ENCODE data around the gene SCG5. TPM values are rescaled to one million over a fixed set of nuclear protein-coding genes. Genes with fewer than 3 reads are reported as not detected.

SCG5 gene
- total and polyA plus RNA-seq, 2 of the 13 experiments (the other 11 are each of a cell fraction or from before 2014, with no cell fraction given), result 2.3 to 3.5 TPM

DNA sequence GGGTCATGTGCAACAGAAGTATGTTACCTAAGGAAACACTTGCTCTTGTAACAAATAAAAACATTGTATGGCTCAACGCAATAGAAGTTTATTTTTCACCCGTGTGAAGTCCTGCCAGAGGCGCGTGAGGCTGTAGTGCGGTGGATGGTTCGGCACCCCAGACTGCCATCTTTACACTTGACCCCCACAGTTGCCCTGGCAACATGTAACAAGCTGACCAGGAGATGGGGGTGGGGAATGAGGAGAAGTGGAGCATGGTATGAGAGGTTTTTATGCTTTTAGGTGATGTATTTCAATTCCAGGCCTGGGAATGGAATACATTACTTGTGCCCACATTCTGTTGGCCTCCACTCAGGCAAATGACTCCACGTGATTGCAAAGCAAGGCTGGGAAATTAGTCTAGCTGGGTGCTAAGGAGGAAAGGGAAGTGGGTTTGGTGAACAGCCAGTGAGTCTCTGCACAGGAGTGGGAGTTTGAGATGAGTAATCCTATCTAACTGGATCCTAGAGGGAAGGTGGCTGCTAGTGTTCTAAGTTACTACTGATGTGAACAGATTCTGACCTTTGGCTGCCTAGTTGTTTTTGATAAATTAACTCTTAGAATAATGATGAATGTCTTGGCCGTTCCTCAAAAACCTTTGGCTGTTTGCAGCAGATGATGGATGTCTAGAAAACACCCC lies 42.5 kb downstream of the SCG5 start:
- H3K79me2 ChIP-seq (ENCODE audit: insufficient read depth, low read length), result no peaks in the 10 kb centered on the region
- ATAC-seq (no peak), FAIRE-seq (no peak), DNase-seq (ENCODE audit: low spot score) (no peak)
- WGBS (ENCODE audit: low lambda C conversion rate), result 87% methylated on average over 8 of the region's 8 CpGs
- TF ChIP-seq ZNF780A (CRISPR knock-in tag; IDR thresholded peaks at IDR 0.05), result no peak
- no peak for TF ChIP-seq ZNF784 (CRISPR knock-in tag; IDR thresholded peaks at IDR 0.05; ENCODE audit: borderline replicate concordance)
- TF ChIP-seq PAX8 (CRISPR knock-in tag; IDR thresholded peaks at IDR 0.05; ENCODE audit: borderline replicate concordance), result no peak
- TF ChIP-seq RBAK (CRISPR knock-in tag; IDR thresholded peaks at IDR 0.05), result no peak
- no peak for TF ChIP-seq CCAR2 (optimal IDR thresholded peaks at IDR 0.05; ENCODE audit: low read depth, low read length)
- no peak for TF ChIP-seq HNF4A (CRISPR knock-in tag; IDR thresholded peaks at IDR 0.05)
- TF ChIP-seq JUN (CRISPR knock-in tag; IDR thresholded peaks at IDR 0.05), result no peak
- TF ChIP-seq ZNF530 (CRISPR knock-in tag; IDR thresholded peaks at IDR 0.05; ENCODE audit: low read depth), result no peak
- TF ChIP-seq ZXDC (CRISPR knock-in tag; IDR thresholded peaks at IDR 0.05), result no peak
- no peak for TF ChIP-seq RBFOX2 (IDR thresholded peaks at IDR 0.05; ENCODE audit: low read depth, low read length)
- no peak for TF ChIP-seq NCOA1 (CRISPR knock-in tag; IDR thresholded peaks at IDR 0.05)
- no peak for TF ChIP-seq ETV5 (CRISPR knock-in tag; IDR thresholded peaks at IDR 0.05; ENCODE audit: borderline replicate concordance)
- POLR2A ChIA-PET, result no interaction called here
- H3K4me1 ChIP-seq (ENCODE audit: insufficient read depth, low read length), result peaks cover 28% of the 10 kb centered on the region
- no peak overlapping the region for H2AFZ ChIP-seq (ENCODE audit: low read length)
- BruUV-seq (replicated peaks), result no TSS peak
- H3K9ac ChIP-seq (ENCODE audit: insufficient read depth, low read depth, low read length), result no peak overlapping the region
- H4K20me1 ChIP-seq (ENCODE audit: insufficient read depth, low read length), result no peaks in the 10 kb centered on the region
- in situ Hi-C loops (cut with HindIII; ENCODE audit: extremely low pct_ligation_motif_present, low pct_unique_long_range_greater_than_20kb) (no loop called here), intact Hi-C loops (cut with micrococcal nuclease; ENCODE audit: unreplicated experiment) (no loop called here)
- H3K4me3 ChIP-seq (replicated peaks in 1 of 3; ENCODE audit: insufficient read depth in 1 of 3, low read depth in 2 of 3, low read length in 3 of 3), result no peak overlapping the region
- H3K27ac ChIP-seq (ENCODE audit: extremely low read length, insufficient read depth, low read length), result no peak overlapping the region
- CTCF ChIA-PET (ENCODE audit: low intra/inter-chr PET ratio, low total read pairs), result no interaction called here
- H3K27me3 ChIP-seq (ENCODE audit: control insufficient read depth in 1 of 2, insufficient read depth in 2 of 2, low read length in 2 of 2), result no peaks in the 10 kb centered on the region
- H3K4me2 ChIP-seq (ENCODE audit: low read depth, low read length), result no peak overlapping the region
- H3K9me3 ChIP-seq (ENCODE audit: low read length), result no peaks in the 10 kb centered on the region
- no peaks in the 10 kb centered on the region for H3K36me3 ChIP-seq (replicated peaks in 1 of 2; ENCODE audit: control insufficient read depth in 1 of 2, insufficient read depth in 2 of 2, low read length in 2 of 2)
